A673 (cell line): ENCODE measurements around the gene RASGEF1C. TPM values are rescaled to one million over a fixed set of nuclear protein-coding genes. Genes with fewer than 3 reads are reported as not detected.

ENCODE experiments used
- BruUV-seq: library from RNA; stranded (reverse); fragments of 400-500 nt; replicated peaks from 2 replicates; lab custom pipeline; 2021; lab: Mats Ljungman, UMichigan
- CTCF ChIA-PET: fragments of 300-600 bp; sonication (Branson Sonifier 250); formaldehyde crosslinking; loops from one replicate; lab custom pipeline; 2022; ENCODE audit warnings: antibody characterized with exemption; lab: Charles Lee
- POLR2A ChIA-PET: fragments of 300-600 bp; sonication (Branson Sonifier 250); formaldehyde crosslinking; loops from one replicate; lab custom pipeline; 2022; ENCODE audit warnings: antibody characterized with exemption; ENCODE audit not compliant: low non-redundant PET; lab: Charles Lee
- DNase-seq: peaks from one replicate; pipeline ENCODE4 v3.0.0-alpha.2; 2015; ENCODE audit warnings: low spot score
- H3K27ac ChIP-seq: fragments of 200-600 bp; sonication (generic); 2 replicates; pipeline ENCODE4 v1.5.1; 2016; ENCODE audit warnings: mixed run types, low read depth, mild to moderate bottlenecking, mixed read lengths, antibody characterized with exemption, low read length; ENCODE audit not compliant: poor library complexity, severe bottlenecking
- H3K27me3 ChIP-seq: fragments of 200-600 bp; sonication (generic); replicated peaks from 2 replicates; pipeline ENCODE4 v1.6.1; 2017; ENCODE audit warnings: mixed run types, low read depth, mild to moderate bottlenecking, mixed read lengths, antibody characterized with exemption, low read length; ENCODE audit not compliant: insufficient read depth, poor library complexity
- H3K36me3 ChIP-seq: fragments of 200-600 bp; sonication (generic); 2 replicates; pipeline ENCODE4 v1.6.1; 2016; ENCODE audit warnings: mixed run types, mild to moderate bottlenecking, mixed read lengths, antibody characterized with exemption, low read length; ENCODE audit not compliant: insufficient read depth, poor library complexity, severe bottlenecking
- H3K4me1 ChIP-seq: fragments of 200-600 bp; sonication (generic); 2 replicates; pipeline ENCODE4 v1.6.1; 2017; ENCODE audit warnings: mixed run types, mild to moderate bottlenecking, mixed read lengths, antibody characterized with exemption, low read length; ENCODE audit not compliant: insufficient read depth, poor library complexity, severe bottlenecking
- H3K4me3 ChIP-seq: fragments of 200-600 bp; sonication (generic); 2 replicates; pipeline ENCODE4 v1.5.1; 2016; ENCODE audit warnings: low read depth, mixed run types, mild to moderate bottlenecking, mixed read lengths, low read length; ENCODE audit not compliant: poor library complexity, severe bottlenecking
- H3K9me3 ChIP-seq: fragments of 200-600 bp; sonication (generic); 2 replicates; pipeline ENCODE4 v1.6.1; 2016; ENCODE audit warnings: mixed run types, low read depth, mild to moderate bottlenecking, mixed read lengths, antibody characterized with exemption, low read length; ENCODE audit not compliant: poor library complexity, severe bottlenecking
- EZH2 ChIP-seq: fragments of 200-600 bp; sonication (generic); IDR thresholded peaks from 2 replicates; pipeline ENCODE4 v1.6.1; 2017; ENCODE audit warnings: borderline replicate concordance, low read depth, mild to moderate bottlenecking, mixed read lengths, antibody characterized with exemption, low read length; ENCODE audit not compliant: poor library complexity, severe bottlenecking
- intact Hi-C: fragments of 100-400 bp; cut with micrococcal nuclease; formaldehyde crosslinking; loops from one replicate; pipeline ENCODE4 v1.10.0; 2022; ENCODE audit not compliant: unreplicated experiment
- total RNA-seq: library from RNA; stranded (reverse); gene quantifications from 2 replicates; pipeline ENCODE4 v1.2.3, GENCODE V29; 2021
- TF ChIP-seq, protein P1 (sequence below): fragments of 300-800, 200-600 bp; sonication (generic); conservative IDR thresholded peaks from 2 replicates; pipeline ENCODE4 v1.5.1; 2017; ENCODE audit warnings: low read depth, mild to moderate bottlenecking, antibody characterized with exemption, low read length, moderate library complexity, mixed read lengths

Gene RASGEF1C
- total RNA-seq, 1 experiment from 2014 or later = not detected

DNA sequence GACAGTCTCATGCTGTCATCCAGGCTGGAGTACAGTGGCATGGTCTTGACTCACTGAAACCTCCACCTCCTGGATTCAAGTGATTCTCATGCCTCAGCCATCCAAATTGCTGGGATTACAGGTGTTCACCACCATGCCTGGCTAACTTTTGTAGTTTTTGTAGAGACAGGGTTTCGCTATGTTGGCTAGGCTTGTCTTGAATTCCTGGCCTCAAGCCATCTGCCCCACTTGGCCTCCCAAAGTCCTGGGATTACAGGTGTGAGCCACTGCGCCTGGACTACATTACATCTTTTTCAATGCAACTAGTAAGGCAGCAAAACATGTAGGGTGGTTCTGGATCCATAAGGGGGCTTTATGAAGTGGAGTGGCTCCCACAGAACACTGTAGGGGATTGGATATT lies 29.6 kb upstream of the RASGEF1C start:
- POLR2A ChIA-PET = no interaction called here
- no peak overlapping the region for H3K27ac ChIP-seq
- no peaks in the 10 kb centered on the region for H3K27me3 ChIP-seq
- no peaks in the 10 kb centered on the region for H3K36me3 ChIP-seq
- TF ChIP-seq, protein P1, sequence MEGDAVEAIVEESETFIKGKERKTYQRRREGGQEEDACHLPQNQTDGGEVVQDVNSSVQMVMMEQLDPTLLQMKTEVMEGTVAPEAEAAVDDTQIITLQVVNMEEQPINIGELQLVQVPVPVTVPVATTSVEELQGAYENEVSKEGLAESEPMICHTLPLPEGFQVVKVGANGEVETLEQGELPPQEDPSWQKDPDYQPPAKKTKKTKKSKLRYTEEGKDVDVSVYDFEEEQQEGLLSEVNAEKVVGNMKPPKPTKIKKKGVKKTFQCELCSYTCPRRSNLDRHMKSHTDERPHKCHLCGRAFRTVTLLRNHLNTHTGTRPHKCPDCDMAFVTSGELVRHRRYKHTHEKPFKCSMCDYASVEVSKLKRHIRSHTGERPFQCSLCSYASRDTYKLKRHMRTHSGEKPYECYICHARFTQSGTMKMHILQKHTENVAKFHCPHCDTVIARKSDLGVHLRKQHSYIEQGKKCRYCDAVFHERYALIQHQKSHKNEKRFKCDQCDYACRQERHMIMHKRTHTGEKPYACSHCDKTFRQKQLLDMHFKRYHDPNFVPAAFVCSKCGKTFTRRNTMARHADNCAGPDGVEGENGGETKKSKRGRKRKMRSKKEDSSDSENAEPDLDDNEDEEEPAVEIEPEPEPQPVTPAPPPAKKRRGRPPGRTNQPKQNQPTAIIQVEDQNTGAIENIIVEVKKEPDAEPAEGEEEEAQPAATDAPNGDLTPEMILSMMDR = no peak
- TF ChIP-seq EZH2 = no peak
- CTCF ChIA-PET = no interaction called here
- DNase-seq = no peak
- H3K9me3 ChIP-seq = no peaks in the 10 kb centered on the region
- no peaks in the 10 kb centered on the region for H3K4me1 ChIP-seq
- intact Hi-C loops = no loop called here
- BruUV-seq = no TSS peak
- H3K4me3 ChIP-seq = no peak overlapping the region

DNA sequence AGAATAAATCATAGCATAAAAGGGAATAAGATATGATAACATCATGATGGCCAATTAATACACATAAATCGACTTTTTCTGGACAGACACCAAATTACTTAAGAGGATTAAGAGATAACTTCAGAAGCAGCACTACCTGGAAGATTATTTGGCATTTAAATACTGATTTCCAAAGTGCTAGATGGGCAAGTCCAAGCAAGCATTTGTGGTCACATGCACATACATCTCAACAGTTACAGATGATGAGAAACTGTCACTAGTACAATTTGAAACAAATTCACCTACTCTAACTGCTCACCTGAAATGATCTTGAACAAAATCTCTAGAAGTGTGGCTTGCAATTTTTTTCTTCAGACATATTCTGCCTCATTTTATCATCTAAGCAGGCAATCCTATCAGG lies 26.8 kb upstream of the RASGEF1C start:
- no peak for TF ChIP-seq EZH2
- TF ChIP-seq, protein P1 = no peak
- no peak for DNase-seq
- Histone ChIP-seq H3K4me1 (no peaks in the 10 kb centered on the region), H3K36me3 (no peaks in the 10 kb centered on the region), H3K27me3 (no peaks in the 10 kb centered on the region), H3K9me3 (no peaks in the 10 kb centered on the region), H3K4me3 (no peak overlapping the region), H3K27ac (no peak overlapping the region)
- CTCF ChIA-PET = no interaction called here
- intact Hi-C loops = no loop called here
- TSS peak; percentile 41 for BruUV-seq
- POLR2A ChIA-PET = no interaction called here

DNA sequence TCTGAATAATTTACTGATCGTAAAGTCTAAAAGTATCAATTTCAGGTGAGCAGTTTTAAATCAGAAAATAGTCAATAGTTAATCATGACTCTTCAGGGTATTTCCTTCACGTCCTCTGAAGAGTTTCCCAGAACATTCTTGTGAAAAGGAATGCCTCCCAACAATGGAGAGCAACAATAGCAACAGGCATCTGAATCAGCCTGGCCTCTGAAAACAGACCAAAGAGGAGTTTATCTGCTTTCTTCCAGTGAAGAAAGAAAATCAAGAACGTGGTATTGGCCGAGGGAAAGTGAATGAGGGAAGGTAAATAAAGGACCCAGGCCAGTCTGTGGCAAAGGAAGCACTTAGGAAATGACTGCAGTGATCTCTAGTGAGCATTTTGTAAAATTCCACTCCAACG lies 26.1 kb upstream of the RASGEF1C start:
- no peak overlapping the region for H3K4me3 ChIP-seq
- DNase-seq = no peak
- H3K36me3 ChIP-seq = no peaks in the 10 kb centered on the region
- H3K27me3 ChIP-seq = no peaks in the 10 kb centered on the region
- no peaks in the 10 kb centered on the region for H3K4me1 ChIP-seq
- BruUV-seq = no TSS peak
- intact Hi-C loops = no loop called here
- no peak overlapping the region for H3K27ac ChIP-seq
- CTCF ChIA-PET = no interaction called here
- no peaks in the 10 kb centered on the region for H3K9me3 ChIP-seq
- POLR2A ChIA-PET = no interaction called here
- TF ChIP-seq EZH2 = no peak
- TF ChIP-seq, protein P1 = no peak
